ENCODE data around the gene SLC38A10.
"Not testable (repeated sequence)": the region's sequence is repeated elsewhere in the genome, so short reads cannot be mapped to it uniquely, and the experiment has no call there.

Gene SLC38A10

DNA sequence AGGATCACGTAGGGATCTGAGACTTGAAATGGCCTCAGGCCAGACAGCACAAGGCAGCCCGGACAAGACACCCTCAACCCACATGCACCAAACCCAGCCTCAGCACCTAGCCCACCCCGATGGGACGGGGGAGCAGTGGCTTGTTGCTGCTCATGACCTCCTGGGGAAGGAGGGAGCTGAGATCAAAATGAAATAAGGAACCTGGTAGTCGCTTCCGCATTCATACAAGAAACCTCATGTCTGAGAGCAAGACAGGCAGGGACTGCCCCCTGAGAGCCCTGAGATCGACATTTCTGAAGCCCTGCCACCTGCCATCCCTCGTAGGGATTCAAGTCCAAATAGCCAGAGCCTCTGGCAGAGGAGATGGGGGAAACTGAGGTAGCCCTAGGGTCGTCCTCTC is 66.7 kb downstream of the SLC38A10 start:
- H3K4me3 ChIP-seq (replicated peaks; ENCODE audit: low read depth, low read length) = no peak overlapping the region
- DNase-seq (ENCODE audit: extremely low read depth, low read depth) = no peak
- TF ChIP-seq, protein P1, sequence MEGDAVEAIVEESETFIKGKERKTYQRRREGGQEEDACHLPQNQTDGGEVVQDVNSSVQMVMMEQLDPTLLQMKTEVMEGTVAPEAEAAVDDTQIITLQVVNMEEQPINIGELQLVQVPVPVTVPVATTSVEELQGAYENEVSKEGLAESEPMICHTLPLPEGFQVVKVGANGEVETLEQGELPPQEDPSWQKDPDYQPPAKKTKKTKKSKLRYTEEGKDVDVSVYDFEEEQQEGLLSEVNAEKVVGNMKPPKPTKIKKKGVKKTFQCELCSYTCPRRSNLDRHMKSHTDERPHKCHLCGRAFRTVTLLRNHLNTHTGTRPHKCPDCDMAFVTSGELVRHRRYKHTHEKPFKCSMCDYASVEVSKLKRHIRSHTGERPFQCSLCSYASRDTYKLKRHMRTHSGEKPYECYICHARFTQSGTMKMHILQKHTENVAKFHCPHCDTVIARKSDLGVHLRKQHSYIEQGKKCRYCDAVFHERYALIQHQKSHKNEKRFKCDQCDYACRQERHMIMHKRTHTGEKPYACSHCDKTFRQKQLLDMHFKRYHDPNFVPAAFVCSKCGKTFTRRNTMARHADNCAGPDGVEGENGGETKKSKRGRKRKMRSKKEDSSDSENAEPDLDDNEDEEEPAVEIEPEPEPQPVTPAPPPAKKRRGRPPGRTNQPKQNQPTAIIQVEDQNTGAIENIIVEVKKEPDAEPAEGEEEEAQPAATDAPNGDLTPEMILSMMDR (IDR thresholded peaks at IDR 0.05; ENCODE audit: low read depth, low read length, missing control alignments) = no peak

DNA sequence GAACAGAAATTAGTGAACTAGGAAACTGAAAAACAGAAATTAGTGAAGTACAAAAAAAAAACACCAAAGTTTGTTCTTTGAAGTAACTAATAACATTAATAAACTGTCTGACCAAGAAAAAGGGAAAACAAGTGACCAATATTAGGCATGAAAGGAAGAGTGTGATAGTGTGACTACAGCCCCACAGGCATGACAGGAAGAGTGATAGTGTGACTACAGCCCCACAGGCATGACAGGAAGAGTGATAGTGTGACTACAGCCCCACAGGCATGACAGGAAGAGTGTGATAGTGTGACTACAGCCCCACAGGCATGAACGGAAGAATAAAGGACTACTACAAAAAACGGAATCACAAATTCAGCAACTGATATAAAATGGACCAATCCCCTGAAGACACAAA is 67.5 kb downstream of the SLC38A10 start:
- DNase-seq (ENCODE audit: extremely low read depth, low read depth); H3K4me3 ChIP-seq (replicated peaks; ENCODE audit: low read depth, low read length): not testable (repeated sequence)

DNA sequence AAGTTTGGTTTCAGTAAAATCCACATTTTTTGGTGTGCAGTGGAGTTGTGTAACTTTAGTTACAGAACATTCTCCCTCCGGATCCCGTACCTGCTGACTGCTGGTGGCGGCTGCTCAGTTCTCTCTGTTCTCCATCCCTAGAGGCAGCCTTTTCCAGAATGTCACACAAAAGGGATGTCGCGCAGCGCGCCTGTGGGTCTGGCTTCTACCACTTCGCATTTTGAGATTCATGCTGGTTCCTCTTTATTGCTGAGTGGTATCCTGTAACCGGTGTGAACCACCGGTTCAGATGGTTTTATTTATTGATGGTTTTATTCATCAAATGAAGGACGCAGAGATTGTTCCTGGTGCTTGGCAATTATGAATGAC is 71.4 kb downstream of the SLC38A10 start:
- TF ChIP-seq, protein P1 (IDR thresholded peaks at IDR 0.05; ENCODE audit: low read depth, low read length, missing control alignments) = no peak
- peak overlapping the region; percentile 36 for H3K4me3 ChIP-seq (replicated peaks; ENCODE audit: low read depth, low read length)
- no peak for DNase-seq (ENCODE audit: extremely low read depth, low read depth)

DNA sequence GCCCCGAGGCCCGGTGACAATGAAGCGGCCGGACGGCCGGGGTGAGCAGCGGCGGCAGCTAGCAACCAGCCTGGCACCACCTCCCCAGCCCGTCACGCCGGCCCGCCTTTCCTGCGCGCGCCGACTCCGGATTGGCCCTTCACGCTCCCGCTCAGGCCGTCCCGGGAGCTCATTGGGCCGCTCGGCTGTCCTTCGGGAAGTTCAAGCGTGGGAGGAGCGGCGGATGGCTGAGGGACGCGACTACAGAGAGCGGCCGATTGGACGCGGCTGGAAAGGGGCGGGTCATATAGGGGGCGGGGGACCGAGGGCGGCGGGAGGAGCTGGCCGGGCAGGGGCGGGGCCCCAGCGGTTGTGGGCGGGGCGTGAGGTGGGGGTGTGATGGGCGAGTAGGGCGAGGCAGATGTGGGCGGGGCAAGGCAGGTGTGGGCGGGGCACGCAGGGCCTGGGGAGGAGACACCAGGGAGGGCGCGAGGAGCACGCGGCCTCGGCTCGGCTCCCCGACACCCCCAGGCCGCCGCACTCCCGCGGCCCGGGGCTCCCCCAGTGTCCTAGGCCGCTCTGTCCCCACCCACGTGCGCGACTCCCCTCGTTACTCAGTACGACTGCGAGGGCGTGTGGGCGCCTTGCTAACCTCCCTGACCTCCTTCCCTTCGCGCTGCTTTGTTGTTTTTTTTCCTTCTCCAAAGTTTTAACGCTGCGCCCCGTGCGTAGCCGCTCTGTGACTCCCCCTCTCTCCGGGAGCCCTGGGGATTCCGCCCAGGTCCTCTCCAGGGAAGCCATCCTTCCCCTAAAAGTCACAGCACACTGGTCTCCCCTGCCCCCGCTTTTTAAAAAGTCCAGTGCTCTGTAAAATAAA is 72.0 kb downstream of the SLC38A10 start, which contains the start of gene CEP131:
Gene CEP131 (minus strand): TSS at position 60 of the 856 bp plus-strand sequence. CDS start 2,909 bp downstream, outside the sequence.
- TF ChIP-seq, protein P1 (IDR thresholded peaks at IDR 0.05; ENCODE audit: low read depth, low read length, missing control alignments) = no peak
- peak within 1 kb of the TSS; percentile 78 for H3K4me3 ChIP-seq (replicated peaks; ENCODE audit: low read depth, low read length)

DNA sequence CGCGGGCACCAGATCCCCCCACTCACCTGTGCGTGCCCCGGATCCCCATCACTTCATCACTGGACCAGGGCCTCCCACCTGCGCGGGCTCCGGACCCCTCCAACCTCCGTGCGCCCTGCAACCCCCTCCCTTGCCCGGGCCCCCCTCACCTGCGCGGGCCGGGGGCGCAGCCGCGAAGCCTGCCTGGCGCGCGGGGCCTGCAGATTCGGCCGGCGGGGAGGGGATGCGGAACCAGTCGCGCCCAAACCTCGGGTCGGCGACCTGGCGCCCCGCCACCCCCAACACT is 72.5 kb downstream of the SLC38A10 start:
- peak overlapping the region; percentile 78 for H3K4me3 ChIP-seq (replicated peaks; ENCODE audit: low read depth, low read length)
- TF ChIP-seq, protein P1 (IDR thresholded peaks at IDR 0.05; ENCODE audit: low read depth, low read length, missing control alignments) = no peak
- DNase-seq (ENCODE audit: extremely low read depth, low read depth) = no peak

More for the DNA sequence above, 72.0 kb downstream of the SLC38A10 start, which contains the start of gene CEP131:
- DNase-seq (ENCODE audit: extremely low read depth, low read depth) = peak; percentile 90

DNA sequence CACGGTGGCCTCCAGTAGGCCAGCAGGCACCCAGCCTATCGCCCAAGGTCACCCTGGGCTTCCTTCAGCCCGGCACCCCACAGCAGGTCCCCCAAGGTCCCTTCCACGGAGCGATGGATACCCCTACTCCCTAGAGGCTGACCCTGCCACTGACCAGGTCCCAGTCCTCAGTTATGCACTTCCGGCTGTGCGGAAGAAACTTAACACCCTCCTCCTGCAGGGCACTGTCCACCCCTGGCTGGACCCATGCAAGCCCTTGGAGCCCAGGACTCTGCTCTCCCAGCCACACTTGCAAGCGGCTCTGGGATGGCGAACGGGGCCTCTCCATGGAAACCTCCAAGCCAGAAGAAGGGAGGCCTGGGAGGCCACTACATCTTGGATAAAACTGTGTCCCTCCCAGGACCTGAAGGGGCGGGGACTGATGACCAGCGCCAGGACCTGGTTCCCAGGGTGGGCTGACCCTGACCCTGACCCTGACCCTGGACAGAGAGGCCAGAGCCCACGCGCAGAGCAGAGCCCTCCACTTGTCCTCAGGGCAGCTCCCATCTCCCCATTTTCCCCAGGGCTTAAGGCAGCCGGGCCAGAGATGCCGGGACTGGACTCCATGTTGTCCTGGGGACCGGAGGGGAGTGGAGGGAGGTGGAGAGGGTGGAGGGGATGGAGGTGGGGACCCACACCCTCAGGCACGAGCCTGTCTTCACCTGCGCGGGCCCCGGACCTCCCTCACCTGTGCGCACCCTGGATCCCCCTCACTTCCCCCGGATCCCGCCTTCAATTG is 73.1 kb downstream of the SLC38A10 start:
- DNase-seq (ENCODE audit: extremely low read depth, low read depth) = no peak
- H3K4me3 ChIP-seq (replicated peaks; ENCODE audit: low read depth, low read length) = peak overlapping the region; percentile 78
- TF ChIP-seq, protein P1 (IDR thresholded peaks at IDR 0.05; ENCODE audit: low read depth, low read length, missing control alignments) = no peak

DNA sequence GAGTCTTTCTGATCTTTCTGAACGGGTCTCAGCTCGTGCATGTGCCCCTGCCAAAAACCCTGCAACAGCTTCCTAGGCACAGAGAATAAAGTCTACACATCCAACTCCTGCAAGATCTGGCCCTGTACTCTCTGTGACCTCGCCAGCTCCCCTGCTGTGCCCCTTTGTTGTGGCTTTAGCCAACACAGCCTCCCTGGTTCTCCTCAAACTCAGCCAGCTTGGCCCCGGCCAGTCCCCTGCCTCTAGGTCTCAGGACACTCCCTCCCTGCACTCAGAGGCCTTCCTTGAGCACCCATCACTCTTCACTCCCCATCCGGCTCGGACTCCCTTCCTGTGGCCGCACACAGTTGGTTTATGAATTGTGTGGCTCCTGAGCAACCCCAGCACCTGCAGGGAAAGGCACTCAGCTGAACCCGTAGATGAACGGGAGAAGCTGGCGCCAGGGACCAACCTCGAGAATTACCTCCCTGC is 73.7 kb downstream of the SLC38A10 start:
- H3K4me3 ChIP-seq (replicated peaks; ENCODE audit: low read depth, low read length) = peak overlapping the region; percentile 78
- no peak for DNase-seq (ENCODE audit: extremely low read depth, low read depth)
- TF ChIP-seq, protein P1 (IDR thresholded peaks at IDR 0.05; ENCODE audit: low read depth, low read length, missing control alignments) = no peak

Measured in HFF-Myc (cell line).